GM20431 (cell line): Measurements from ENCODE around the gene DISC1.
"Not testable (repeated sequence)": the region's sequence is repeated elsewhere in the genome, so short reads cannot be mapped to it uniquely, and the experiment has no call there.

Experiments used
- in situ Hi-C: fragments of 300-500 bp; cut with MseI, MboI; formaldehyde crosslinking; loops from one replicate; pipeline ENCODE4 v1.15.0; 2020; ENCODE audit warnings: low sequenced_read_pairs; ENCODE audit not compliant: unreplicated experiment

The DISC1 gene

GRCh38 chr1:231938211-231938610 lies 311.6 kb downstream of the DISC1 start:
- in situ Hi-C loops = no loop called here

- in situ Hi-C loops = no loop called here
These were observed 312.1 kb downstream of the DISC1 start for GRCh38 chr1:231938711-231939110.

- in situ Hi-C loops = no loop called here
These were observed 312.5 kb downstream of the DISC1 start for GRCh38 chr1:231939118-231939517.

GRCh38 chr1:231940116-231940515 lies 313.5 kb downstream of the DISC1 start:
- in situ Hi-C loops = no loop called here

GRCh38 chr1:231940701-231941100 lies 314.1 kb downstream of the DISC1 start:
- in situ Hi-C loops = no loop called here

GRCh38 chr1:231943084-231943483 lies 316.5 kb downstream of the DISC1 start:
- in situ Hi-C loops = no loop called here

GRCh38 chr1:231948102-231948501 lies 321.5 kb downstream of the DISC1 start:
- in situ Hi-C loops = not testable (repeated sequence)

GRCh38 chr1:231949277-231950091 lies 322.9 kb downstream of the DISC1 start:
- in situ Hi-C loops = no loop called here

- in situ Hi-C loops = no loop called here
These were observed 323.9 kb downstream of the DISC1 start for GRCh38 chr1:231950331-231951128.

GRCh38 chr1:231951374-231951773 lies 324.8 kb downstream of the DISC1 start:
- in situ Hi-C loops = no loop called here

GRCh38 chr1:231952154-231952553 lies 325.6 kb downstream of the DISC1 start:
- in situ Hi-C loops = no loop called here

GRCh38 chr1:231953660-231954059 lies 327.1 kb downstream of the DISC1 start:
- in situ Hi-C loops = no loop called here

- in situ Hi-C loops = no loop called here
These were observed 328.2 kb downstream of the DISC1 start for GRCh38 chr1:231954751-231955150.

GRCh38 chr1:231957359-231957758 lies 330.8 kb downstream of the DISC1 start:
- in situ Hi-C loops = no loop called here

GRCh38 chr1:231958448-231958847 lies 331.9 kb downstream of the DISC1 start:
- in situ Hi-C loops = no loop called here

GRCh38 chr1:231959225-231959884 lies 332.8 kb downstream of the DISC1 start:
- in situ Hi-C loops = no loop called here

- in situ Hi-C loops = not testable (repeated sequence)
These were observed 335.2 kb downstream of the DISC1 start for GRCh38 chr1:231961801-231962200.

- in situ Hi-C loops = no loop called here
These were observed 336.0 kb downstream of the DISC1 start for GRCh38 chr1:231962636-231963035.

- in situ Hi-C loops = no loop called here
These were observed 337.7 kb downstream of the DISC1 start for GRCh38 chr1:231964241-231964640.

- in situ Hi-C loops = no loop called here
These were observed 338.4 kb downstream of the DISC1 start for GRCh38 chr1:231964961-231965360.

- in situ Hi-C loops = no loop called here
These were observed 339.0 kb downstream of the DISC1 start for GRCh38 chr1:231965615-231966014.
